Activated gamma-delta T cell treated with anti-CD3 and anti-CD28 coated beads, Interleukin-2, amount 50 U/mL, for 16 hours (primary cell): ENCODE measurements around the gene ZNF174.

Source experiments
- DNase-seq: peaks from one replicate; pipeline ENCODE4 v3.0.0-alpha.2; 2020; ENCODE audit warnings: low read depth

The ZNF174 gene

DNA sequence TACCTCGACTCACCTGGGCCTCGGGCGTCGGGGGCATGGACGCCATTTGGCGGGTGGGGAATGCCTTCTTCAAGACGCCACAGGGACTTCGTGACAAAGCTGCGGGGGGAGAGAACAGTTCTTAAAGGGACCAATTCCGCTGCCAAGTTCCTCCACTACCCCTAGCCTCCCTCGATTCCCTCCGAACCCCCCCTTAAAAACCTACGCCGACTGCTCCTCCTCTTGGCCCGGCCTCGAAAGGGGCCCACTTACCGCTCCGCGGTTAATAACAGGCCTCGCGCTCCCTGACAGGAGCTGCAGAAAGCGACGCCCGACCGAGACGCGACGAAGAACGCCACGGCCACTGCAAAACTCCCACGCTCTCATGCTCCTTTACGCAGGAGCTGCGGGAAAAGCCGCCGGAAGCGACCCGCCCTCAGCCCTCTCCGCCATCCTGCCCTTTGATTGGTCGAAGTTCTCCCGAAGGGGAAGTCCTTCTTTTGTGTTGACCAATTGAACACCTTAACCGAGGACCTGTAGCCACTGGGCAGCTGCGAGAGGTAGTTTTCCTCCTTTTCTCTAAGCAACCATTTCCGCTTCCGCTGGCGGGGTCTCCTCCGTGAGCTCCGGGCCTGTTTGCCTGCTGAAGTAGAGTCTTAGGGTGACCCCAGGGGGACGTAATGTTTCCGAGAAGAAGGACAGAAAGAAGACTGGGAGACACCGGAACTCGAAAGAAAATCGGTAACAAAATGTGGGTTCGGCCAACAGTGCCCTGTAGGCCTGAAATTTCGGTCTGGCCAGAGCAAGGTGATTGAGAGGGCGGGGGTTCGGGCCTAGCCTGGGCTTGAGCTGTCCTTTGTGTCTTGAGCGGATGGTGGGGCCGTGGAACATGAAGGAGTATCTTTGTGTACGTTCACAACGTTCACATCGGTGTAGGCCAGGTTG, 42.4 kb downstream of the ZNF174 start, which contains the start of the genes NAA60 and ZNF597:
Gene NAA60 (plus strand): TSS at position 573 of the 924 bp plus-strand sequence. CDS start 32,548 bp downstream, outside the sequence.
Gene ZNF597 (minus strand): TSS at position 397 of the 924 bp plus-strand sequence. CDS start 351 bp downstream, at position 46.
- peak; percentile 69 for DNase-seq

DNA sequence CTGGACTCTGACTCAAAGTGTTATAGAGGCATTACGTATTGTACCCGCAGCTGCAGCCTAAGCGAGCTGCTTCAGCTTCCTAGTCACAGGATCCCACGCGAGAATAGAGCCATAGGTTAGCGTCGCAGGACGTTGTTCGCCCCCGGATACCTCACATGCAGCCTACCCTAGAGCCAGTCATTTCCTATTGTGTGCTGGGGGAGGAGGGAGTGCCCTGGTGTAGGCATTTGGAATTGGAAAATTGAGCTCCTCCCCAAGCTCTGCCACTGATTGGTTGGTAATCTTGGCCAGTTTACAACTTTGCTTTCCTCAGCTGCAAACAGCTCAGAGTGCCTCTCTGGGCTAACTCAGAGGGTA, 43.0 kb downstream of the ZNF174 start:
- DNase-seq: no peak

DNA sequence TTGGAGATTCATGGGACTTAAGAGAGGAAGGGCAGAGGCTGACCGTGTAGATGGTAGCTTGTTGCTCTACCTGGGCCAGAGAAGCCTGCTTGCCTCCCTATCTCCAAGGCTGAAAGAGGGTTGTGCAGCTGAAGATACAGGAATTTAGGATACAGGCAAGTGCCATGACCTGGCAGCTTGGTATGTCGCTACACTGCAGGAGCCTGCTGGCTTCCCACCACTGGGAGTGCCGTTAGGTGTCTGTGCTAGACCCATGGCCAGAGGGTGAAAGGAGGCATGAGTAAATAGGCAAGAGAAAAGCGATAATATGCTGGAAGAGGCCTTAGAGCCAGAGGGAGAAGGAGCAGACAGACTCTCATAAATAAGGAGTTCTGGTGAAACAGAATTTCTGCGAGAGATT, 53.1 kb downstream of the ZNF174 start:
- no peak for DNase-seq

DNA sequence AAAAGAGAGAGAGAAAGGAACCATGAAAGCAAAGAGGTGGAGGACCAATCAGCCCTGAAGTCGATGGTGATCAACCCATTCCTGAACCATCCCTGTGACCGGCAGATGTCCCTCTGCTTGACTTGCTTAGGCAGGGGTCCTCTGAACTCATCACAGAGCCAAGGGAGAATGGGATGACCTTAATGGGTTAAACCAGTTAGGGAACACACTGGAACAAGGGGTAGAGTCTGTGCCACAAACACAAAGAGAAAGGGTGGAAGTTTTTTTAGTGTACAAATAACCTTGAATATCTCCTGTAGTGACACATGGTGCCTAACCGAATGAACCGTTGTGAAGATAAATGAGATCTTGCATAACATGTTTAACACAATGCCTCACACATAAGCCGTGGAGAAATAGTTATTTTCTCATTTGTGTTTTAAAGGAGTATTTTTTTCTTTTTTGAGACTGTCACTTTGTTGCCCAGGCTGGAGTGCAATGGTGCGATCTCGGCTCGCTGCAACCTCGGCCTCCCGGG, 53.7 kb downstream of the ZNF174 start:
- DNase-seq: no peak

DNA sequence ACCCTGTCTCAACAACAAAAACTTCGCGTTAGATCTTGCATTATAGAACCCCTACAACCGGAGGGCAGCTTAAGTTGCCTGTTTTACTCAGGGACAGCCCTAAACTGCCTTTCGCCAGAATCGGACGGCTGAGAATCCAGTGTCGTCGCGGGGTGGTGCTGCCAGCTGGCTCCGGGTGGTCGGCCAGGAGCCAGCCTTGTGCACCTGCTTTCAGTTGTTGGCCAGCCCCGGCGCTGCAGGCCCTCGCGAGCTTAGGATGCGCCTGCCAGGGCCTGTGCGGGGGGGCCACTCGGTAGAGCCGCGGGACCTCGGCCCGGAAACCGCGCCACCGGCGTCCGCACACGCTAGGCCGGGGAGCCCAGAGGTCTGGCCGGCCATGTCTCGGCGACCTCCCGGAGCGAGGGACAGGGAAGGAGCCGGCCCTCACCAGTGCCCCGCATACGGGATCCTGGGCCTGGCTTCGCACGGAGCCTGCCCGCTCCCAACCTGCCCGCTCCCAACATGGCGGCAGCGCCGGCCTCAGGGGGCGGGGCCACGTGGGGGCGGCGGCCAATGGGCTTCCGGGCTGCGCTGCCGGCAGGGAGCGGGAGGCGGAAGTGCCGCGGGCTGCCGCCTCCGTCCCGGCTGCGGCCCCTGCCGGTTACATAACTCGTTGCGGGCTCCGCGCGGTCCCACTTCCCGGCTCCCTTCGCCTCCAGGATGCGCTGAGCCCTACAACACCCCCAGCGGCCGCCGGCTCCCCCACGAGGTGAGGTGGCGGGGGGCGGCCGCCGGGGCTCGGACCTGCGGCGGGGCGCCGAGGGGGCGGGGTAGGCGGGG, 56.6 kb downstream of the ZNF174 start:
- peak; percentile 83 for DNase-seq

DNA sequence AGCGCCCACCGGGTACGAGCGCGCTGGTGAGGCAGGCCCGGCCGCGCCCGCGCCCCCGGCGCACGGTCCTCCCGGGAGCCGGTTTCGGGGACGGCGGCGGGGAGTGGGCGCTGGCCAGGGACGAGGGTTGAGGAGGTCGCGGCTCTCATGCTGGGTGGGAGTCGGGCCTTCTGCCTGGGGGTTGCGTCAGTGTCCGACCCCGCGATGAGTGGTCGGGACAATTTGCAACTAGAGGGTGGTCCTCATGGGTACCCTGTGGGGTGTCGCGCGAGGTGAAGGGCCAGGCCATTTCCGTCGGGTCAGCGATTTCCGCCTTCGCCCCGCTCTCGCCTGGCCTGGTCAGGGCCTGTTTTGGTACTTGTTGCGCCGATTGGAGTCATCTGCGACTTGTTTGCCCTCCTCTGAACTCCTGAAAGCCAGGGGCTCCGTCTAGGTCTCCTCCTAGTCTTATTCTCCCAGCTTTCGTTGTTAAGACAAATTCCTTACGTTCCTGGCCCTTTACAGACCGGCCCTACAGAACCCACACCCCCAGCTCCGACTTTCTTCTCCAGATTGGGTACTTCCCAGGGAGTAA, 57.4 kb downstream of the ZNF174 start:
- DNase-seq: no peak

DNA sequence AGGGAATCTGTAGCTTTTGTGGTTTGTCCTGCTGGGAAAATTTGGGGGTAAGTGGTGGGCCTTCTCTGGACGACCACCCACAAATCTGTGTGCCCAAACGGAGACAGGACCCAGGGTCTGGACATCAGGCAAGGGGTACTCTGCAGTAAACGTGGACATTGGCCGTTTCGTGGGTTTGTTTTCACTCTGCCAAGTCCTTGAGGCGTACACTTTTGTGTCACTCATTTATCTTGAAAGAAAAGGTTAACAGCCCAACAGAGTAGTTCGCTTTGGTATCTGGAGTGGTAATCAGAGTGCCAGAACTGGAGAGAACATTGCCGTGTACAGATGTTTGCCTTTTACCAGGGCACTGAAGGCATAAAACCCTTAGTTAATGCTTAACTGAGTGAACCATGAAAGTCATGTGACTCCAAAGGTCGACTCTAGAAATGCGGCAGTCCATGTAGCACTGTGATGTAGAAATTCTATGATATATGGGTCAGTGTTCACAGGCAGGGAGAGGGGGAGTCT, 57.9 kb downstream of the ZNF174 start:
- no peak for DNase-seq
